Measurements from ENCODE around the gene ADAM19. TPM values are rescaled to one million over a fixed set of nuclear protein-coding genes. Genes with fewer than 3 reads are reported as not detected.

Gene ADAM19
- total RNA-seq, 4 donors from 2014 or later: 4.0 to 28.1 (median 15.1) TPM

GRCh38 chr5:157616785-157617184 lies 41.2 kb upstream of the ADAM19 start:
- TF ChIP-seq POLR2A (IDR thresholded peaks at IDR 0.05) (no peak), CTCF (IDR thresholded peaks at IDR 0.05) (no peak), POLR2AphosphoS5 (IDR thresholded peaks at IDR 0.05) (no peak), EP300 (IDR thresholded peaks at IDR 0.05; ENCODE audit: low read depth) (no peak)
- Histone ChIP-seq H3K36me3 (no peaks in the 10 kb centered on the region), H3K4me1 (peaks cover 0 to 11% (median 0%) of the 10 kb centered on the region in 4 donors), H3K27ac (no peak overlapping the region), H3K9me3 (no peaks in the 10 kb centered on the region), H3K4me3 (no peak overlapping the region), H3K27me3 (no peaks in the 10 kb centered on the region)
- in situ Hi-C loops (cut with MboI; ENCODE audit: low pct_ligation_motif_present in 1 of 4, low pct_unique_long_range_greater_than_20kb in 1 of 4, low sequenced_read_pairs in 3 of 4) (no loop called here), intact Hi-C loops (cut with DNase I; ENCODE audit: low total_unique reads) (loop anchor here (5.0 kb wide), 1 partner anchor 1566 kb away; no protein-coding TSS in a partner anchor)
- no peak for DNase-seq
- 83% methylated on average over 4 of the region's 4 CpGs; no CpG with 5 or more reads in 1 of the 2 donors for WGBS, 2 donors (ENCODE audit: low coverage in 1 of 2)

DNA sequence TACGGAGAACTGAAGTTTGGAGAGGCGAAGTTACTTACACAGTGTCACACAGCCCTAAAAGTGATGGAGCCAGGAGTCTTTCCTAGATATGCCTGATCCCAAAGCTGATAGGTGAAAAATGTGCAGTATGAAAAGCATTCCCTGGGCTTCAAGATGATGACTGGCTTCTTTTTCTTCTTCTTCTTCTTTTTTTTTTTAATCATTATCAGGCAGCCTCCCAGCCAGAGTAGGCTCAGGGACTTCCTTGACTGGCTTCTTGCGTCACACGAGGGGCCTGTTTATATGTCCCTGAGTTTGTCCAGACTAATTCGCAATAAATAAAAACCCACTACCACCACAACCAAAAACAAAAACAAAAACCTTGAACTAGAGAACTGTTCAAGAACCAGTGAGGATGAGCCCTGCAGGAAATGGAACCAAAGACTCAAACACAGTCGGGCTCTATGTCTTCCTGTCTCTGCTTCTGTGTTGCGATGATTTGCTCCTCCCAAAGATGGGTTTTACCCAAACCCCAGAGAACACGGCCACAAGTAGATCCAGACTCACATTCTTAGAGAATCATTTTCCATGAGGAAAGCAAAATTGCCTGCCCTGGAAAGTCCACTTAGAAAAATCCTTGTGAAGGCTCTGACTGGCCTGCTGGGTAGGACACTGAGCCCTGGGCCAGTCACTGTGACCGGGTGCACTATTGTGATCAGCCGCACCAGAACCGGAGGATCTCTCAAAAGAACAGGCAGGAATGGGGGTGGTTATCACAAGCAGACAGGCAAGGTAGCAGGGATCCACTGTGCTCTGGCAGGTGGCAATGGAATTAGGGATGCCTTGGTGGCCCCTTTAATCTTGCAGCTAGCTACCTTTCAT lies 38.0 kb upstream of the ADAM19 start:
- intact Hi-C loops (cut with DNase I; ENCODE audit: low total_unique reads): no loop called here

DNA sequence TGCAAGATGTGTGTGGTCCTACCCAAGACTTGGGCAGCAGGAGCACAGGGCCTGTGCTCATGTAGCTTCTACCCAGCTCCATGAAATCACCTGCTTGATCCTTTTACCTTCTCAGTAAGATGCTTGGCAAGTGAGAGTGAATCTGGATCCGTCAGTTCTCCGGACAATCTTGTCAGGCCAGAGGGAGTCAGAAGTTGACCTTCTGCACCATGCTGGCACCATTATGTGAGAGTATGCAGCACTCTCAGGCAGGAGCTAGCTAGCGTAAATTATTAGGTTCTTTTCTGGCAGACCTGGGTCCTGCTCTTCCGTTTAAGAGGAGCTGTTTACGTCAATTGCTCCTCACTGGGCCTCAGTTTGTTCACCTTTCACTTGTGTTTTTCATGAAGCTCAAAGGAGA lies 37.0 kb upstream of the ADAM19 start:
- H3K27me3 ChIP-seq: no peaks in the 10 kb centered on the region
- WGBS, 2 donors (ENCODE audit: low coverage in 1 of 2): 67 to 85% methylated on average over 3 to 5 of the region's 5 CpGs
- H3K4me1 ChIP-seq: peaks cover 0 to 14% (median 0%) of the 10 kb centered on the region in 4 donors
- in situ Hi-C loops (cut with MboI; ENCODE audit: low pct_ligation_motif_present in 1 of 4, low pct_unique_long_range_greater_than_20kb in 1 of 4, low sequenced_read_pairs in 3 of 4): no loop called here
- H3K27ac ChIP-seq: no peak overlapping the region
- no peaks in the 10 kb centered on the region for H3K36me3 ChIP-seq
- TF ChIP-seq CTCF (IDR thresholded peaks at IDR 0.05) (no peak), POLR2A (IDR thresholded peaks at IDR 0.05) (no peak), POLR2AphosphoS5 (IDR thresholded peaks at IDR 0.05) (no peak), EP300 (IDR thresholded peaks at IDR 0.05; ENCODE audit: low read depth) (no peak)
- H3K9me3 ChIP-seq: no peaks in the 10 kb centered on the region
- H3K4me3 ChIP-seq: no peak overlapping the region
- no peak for DNase-seq
- intact Hi-C loops (cut with DNase I; ENCODE audit: low total_unique reads): no loop called here

More for the DNA sequence above, 38.0 kb upstream of the ADAM19 start:
- Histone ChIP-seq H3K27ac (peak overlapping the region in 2 of 4 donors; percentile 1 to 9), H3K36me3 (no peaks in the 10 kb centered on the region), H3K4me3 (no peak overlapping the region), H3K9me3 (no peaks in the 10 kb centered on the region), H3K4me1 (peaks cover 0 to 11% (median 0%) of the 10 kb centered on the region in 4 donors), H3K27me3 (no peaks in the 10 kb centered on the region)
- TF ChIP-seq CTCF (IDR thresholded peaks at IDR 0.05) (no peak), POLR2AphosphoS5 (IDR thresholded peaks at IDR 0.05) (no peak), POLR2A (IDR thresholded peaks at IDR 0.05) (no peak), EP300 (IDR thresholded peaks at IDR 0.05; ENCODE audit: low read depth) (no peak)
- DNase-seq: no peak
- WGBS, 2 donors (ENCODE audit: low coverage in 1 of 2): 83 to 84% methylated on average over 2 to 11 of the region's 11 CpGs
- in situ Hi-C loops (cut with MboI; ENCODE audit: low pct_ligation_motif_present in 1 of 4, low pct_unique_long_range_greater_than_20kb in 1 of 4, low sequenced_read_pairs in 3 of 4): no loop called here

DNA sequence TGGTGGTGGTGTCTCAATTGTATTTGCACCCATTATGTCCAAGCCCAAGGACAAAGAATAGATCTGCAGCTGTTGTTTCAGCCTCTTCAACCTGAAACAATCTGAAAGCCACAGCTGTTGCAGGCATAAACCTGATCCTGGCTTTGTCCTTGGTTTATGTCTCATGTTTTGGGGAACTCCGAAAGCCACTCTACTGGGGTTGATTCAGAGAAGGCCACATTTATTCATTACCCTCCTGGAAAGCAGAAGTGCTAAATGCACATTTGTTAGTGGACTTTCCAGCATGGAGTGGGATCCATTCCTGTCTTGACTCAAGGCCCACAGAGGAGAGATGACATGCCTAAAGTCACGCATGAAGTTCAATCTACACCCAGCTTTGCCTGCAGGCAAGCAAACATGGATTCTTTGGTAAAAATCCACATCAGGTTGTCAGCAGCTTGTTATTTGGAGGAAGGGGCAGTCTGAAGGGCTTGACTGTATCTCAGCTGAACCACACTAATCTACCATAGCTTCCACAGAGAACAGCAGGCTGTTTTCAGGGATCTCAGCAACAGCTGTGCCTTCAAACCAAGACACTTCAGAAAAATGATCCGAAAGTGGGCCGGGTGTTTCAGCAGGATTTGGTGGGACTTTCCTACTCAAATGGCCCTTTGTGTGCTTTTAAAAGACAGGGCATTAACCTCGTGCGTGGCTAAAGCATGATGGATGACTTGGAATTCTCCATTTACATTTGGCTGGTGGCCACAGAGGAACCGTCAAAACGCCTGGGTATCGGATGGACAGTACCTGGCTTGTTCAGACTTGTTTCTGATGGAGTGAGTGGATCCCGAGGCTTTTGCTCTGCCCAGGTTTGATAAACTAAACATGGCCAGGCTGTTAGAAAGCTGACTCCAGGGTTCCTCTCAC lies 36.2 kb upstream of the ADAM19 start:
- H3K9me3 ChIP-seq: no peaks in the 10 kb centered on the region
- H3K27ac ChIP-seq: no peak overlapping the region
- 72% methylated on average over 10 of the region's 10 CpGs; no CpG with 5 or more reads in 1 of the 2 donors for WGBS, 2 donors (ENCODE audit: low coverage in 1 of 2)
- H3K4me1 ChIP-seq: peaks cover 0 to 19% (median 0%) of the 10 kb centered on the region in 4 donors
- TF ChIP-seq POLR2AphosphoS5 (IDR thresholded peaks at IDR 0.05) (no peak), CTCF (IDR thresholded peaks at IDR 0.05) (no peak), EP300 (IDR thresholded peaks at IDR 0.05; ENCODE audit: low read depth) (no peak), POLR2A (IDR thresholded peaks at IDR 0.05) (no peak)
- no peak overlapping the region for H3K4me3 ChIP-seq
- intact Hi-C loops (cut with DNase I; ENCODE audit: low total_unique reads): no loop called here
- DNase-seq: no peak
- no peaks in the 10 kb centered on the region for H3K27me3 ChIP-seq
- no peaks in the 10 kb centered on the region for H3K36me3 ChIP-seq
- in situ Hi-C loops (cut with MboI; ENCODE audit: low pct_ligation_motif_present in 1 of 4, low pct_unique_long_range_greater_than_20kb in 1 of 4, low sequenced_read_pairs in 3 of 4): no loop called here
